H1 (cell line): Measurements from ENCODE around the gene CDK8. TPM values are rescaled to one million over a fixed set of nuclear protein-coding genes. Genes with fewer than 3 reads are reported as not detected.

Experiments used
- CTCF ChIA-PET: fragments of 300-600 bp; sonication (Branson Sonifier 250); formaldehyde crosslinking; loops from one replicate; lab custom pipeline; 2021; ENCODE audit not compliant: partially characterized antibody; lab: Charles Lee
- POLR2A ChIA-PET: fragments of 300-600 bp; sonication (Branson Sonifier 250); formaldehyde crosslinking; loops from one replicate; lab custom pipeline; 2021; ENCODE audit warnings: inconsistent platforms; ENCODE audit not compliant: partially characterized antibody; lab: Charles Lee
- DNase-seq, 2 experiments: peaks; one replicate each; pipeline versions ENCODE4 v3.0.0 to v3.0.0-alpha.2; 2010 to 2022; ENCODE audit warnings: low spot score in 2 of 2, low read depth in 1 of 2, mixed read lengths in 1 of 2
- FAIRE-seq: peaks from 2 replicates; lab custom pipeline; 2011; peaks lifted over from hg19 to GRCh38; lab: Jason Lieb, UNC
- H2AFZ ChIP-seq: 2 replicates; pipeline ENCODE4 v1.8.1; 2012; ENCODE audit warnings: low read length, inconsistent platforms
- H2AK5ac ChIP-seq: 2 replicates; pipeline ENCODE4 v1.6.1; 2013; ENCODE audit warnings: low read depth, low read length
- H2BK120ac ChIP-seq: replicated peaks from 2 replicates; pipeline ENCODE3; 2013; ENCODE audit warnings: low read depth, low read length, inconsistent platforms
- H2BK12ac ChIP-seq: 2 replicates; pipeline ENCODE4 v1.6.1; 2013; ENCODE audit warnings: low read depth, low read length
- H2BK15ac ChIP-seq: 2 replicates; pipeline ENCODE4 v1.6.1; 2013; ENCODE audit warnings: low read length
- H2BK20ac ChIP-seq: 2 replicates; pipeline ENCODE4 v1.6.1; 2013; ENCODE audit warnings: low read length
- H2BK5ac ChIP-seq: 2 replicates; pipeline ENCODE4 v1.6.1; 2013; ENCODE audit warnings: low read depth, low read length
- H3K14ac ChIP-seq: 2 replicates; pipeline ENCODE4 v1.6.1; 2013; ENCODE audit warnings: inconsistent platforms; ENCODE audit not compliant: insufficient read length
- H3K18ac ChIP-seq: 2 replicates; pipeline ENCODE4 v1.6.1; 2013; ENCODE audit warnings: low read length; ENCODE audit errors: extremely low read depth
- H3K23ac ChIP-seq: 2 replicates; pipeline ENCODE4 v1.6.1; 2013; ENCODE audit warnings: inconsistent platforms; ENCODE audit not compliant: insufficient read length
- H3K23me2 ChIP-seq: 2 replicates; pipeline ENCODE4 v1.6.1; 2013; ENCODE audit warnings: low read depth, low read length
- H3K27ac ChIP-seq: 2 replicates; pipeline ENCODE4 v1.6.1; 2011; ENCODE audit warnings: low read depth, low read length, inconsistent platforms
- H3K27me3 ChIP-seq, 4 experiments: replicated peaks in 1 of 4; 1 replicate in 1 of 4; 2 replicates in 3 of 4; pipeline versions ENCODE4 v1.6.1 to v1.8.1; 2011 to 2013; ENCODE audit warnings: low read length in 3 of 4, mild to moderate bottlenecking in 3 of 4, inconsistent platforms in 2 of 4, mixed read lengths in 2 of 4, moderate library complexity in 1 of 4; ENCODE audit not compliant: control insufficient read depth in 3 of 4, insufficient read depth in 3 of 4; ENCODE audit errors: extremely low read depth in 1 of 4
- H3K36me3 ChIP-seq, 4 experiments: 2 replicates each; pipeline versions ENCODE4 v1.6.1 to v1.8.1; 2011 to 2013; ENCODE audit warnings: mild to moderate bottlenecking in 4 of 4, low read length in 3 of 4, moderate library complexity in 2 of 4, control low read depth in 1 of 4, inconsistent platforms in 1 of 4; ENCODE audit not compliant: insufficient read depth in 4 of 4, control insufficient read depth in 2 of 4
- H3K4ac ChIP-seq: replicated peaks from 2 replicates; pipeline ENCODE3; 2013; ENCODE audit warnings: low read length, low read depth, mixed read lengths, inconsistent platforms; ENCODE audit not compliant: insufficient read length
- H3K4me1 ChIP-seq, 4 experiments: replicated peaks in 1 of 4; 1 replicate in 1 of 4; 2 replicates in 3 of 4; pipeline versions ENCODE4 v1.6.1 to v1.8.1; 2011 to 2013; ENCODE audit warnings: low read length in 3 of 4, inconsistent platforms in 2 of 4, mixed read lengths in 1 of 4; ENCODE audit not compliant: insufficient read depth in 4 of 4, control insufficient read depth in 3 of 4
- H3K4me2 ChIP-seq, 2 experiments: 2 replicates each; pipeline versions ENCODE4 v1.6.1 to v1.8.1; 2011 to 2013; ENCODE audit warnings: low read depth in 2 of 2, low read length in 2 of 2, control low read depth in 1 of 2, inconsistent platforms in 1 of 2, mild to moderate bottlenecking in 1 of 2; ENCODE audit not compliant: insufficient read depth in 1 of 2
- H3K4me3 ChIP-seq, 4 experiments: fragments of 200-600, 300-600 bp in 1 of 4; sonication (generic), shearing (Covaris generic), sonication (Bioruptor Twin) in 1 of 4; 2 replicates each; pipeline versions ENCODE4 v1.5.1 to v1.8.1; 2011 to 2016; ENCODE audit warnings: low read length in 4 of 4, low read depth in 3 of 4, control low read depth in 2 of 4, inconsistent platforms in 2 of 4, mild to moderate bottlenecking in 2 of 4, mixed read lengths in 1 of 4, moderate library complexity in 1 of 4; ENCODE audit not compliant: insufficient read depth in 2 of 4; ENCODE audit errors: extremely low read depth in 1 of 4
- H3K56ac ChIP-seq: replicated peaks from 2 replicates; pipeline ENCODE3; 2013; ENCODE audit warnings: low read depth, mild to moderate bottlenecking, mixed read lengths, low read length, inconsistent platforms; ENCODE audit not compliant: insufficient read length
- H3K79me1 ChIP-seq: 2 replicates; pipeline ENCODE4 v1.6.1; 2013; ENCODE audit warnings: low read depth, low read length, control low read depth
- H3K79me2 ChIP-seq, 2 experiments: 2 replicates each; pipeline versions ENCODE4 v1.6.1 to v1.8.1; 2012 to 2013; ENCODE audit warnings: low read length in 2 of 2, mild to moderate bottlenecking in 2 of 2, inconsistent platforms in 1 of 2; ENCODE audit not compliant: insufficient read depth in 2 of 2, control insufficient read depth in 1 of 2
- H3K9ac ChIP-seq, 4 experiments: replicated peaks in 1 of 4; 1 replicate in 1 of 4; 2 replicates in 3 of 4; pipeline versions ENCODE4 v1.6.1 to v1.8.1; 2011 to 2013; ENCODE audit warnings: low read depth in 3 of 4, low read length in 3 of 4, control low read depth in 2 of 4, mild to moderate bottlenecking in 2 of 4, moderate library complexity in 2 of 4, inconsistent platforms in 1 of 4; ENCODE audit errors: extremely low read depth in 1 of 4
- H3K9me3 ChIP-seq, 2 experiments: 2 replicates each; pipeline versions ENCODE4 v1.6.1 to v1.8.1; 2012 to 2013; ENCODE audit warnings: mild to moderate bottlenecking in 2 of 2, moderate library complexity in 2 of 2, control low read depth in 1 of 2, inconsistent platforms in 1 of 2, low read depth in 1 of 2, low read length in 1 of 2, mixed read lengths in 1 of 2; ENCODE audit not compliant: insufficient read depth in 2 of 2
- H4K20me1 ChIP-seq, 2 experiments: replicated peaks in 1 of 2; 2 replicates each; pipeline versions ENCODE3 to v1.8.1; 2011 to 2013; ENCODE audit warnings: inconsistent platforms in 2 of 2, low read length in 2 of 2, mild to moderate bottlenecking in 1 of 2; ENCODE audit not compliant: insufficient read depth in 2 of 2, control insufficient read depth in 1 of 2
- H4K5ac ChIP-seq: 2 replicates; pipeline ENCODE4 v1.6.1; 2013; ENCODE audit warnings: low read length, low read depth, mixed read lengths, inconsistent platforms; ENCODE audit not compliant: insufficient read length
- H4K8ac ChIP-seq: 2 replicates; pipeline ENCODE4 v1.8.0; 2013; ENCODE audit warnings: mild to moderate bottlenecking, moderate library complexity, low read length, inconsistent platforms; ENCODE audit not compliant: insufficient read depth; ENCODE audit errors: extremely low read depth
- H4K91ac ChIP-seq: replicated peaks from 2 replicates; pipeline ENCODE3; 2013; ENCODE audit warnings: low read length, mixed read lengths, inconsistent platforms; ENCODE audit not compliant: insufficient read length
- ASH2L ChIP-seq: fragments of 200-600, 300-600 bp; sonication (generic); IDR thresholded peaks from one replicate; pipeline ENCODE4 v1.7.1; 2017; ENCODE audit warnings: low read length
- CBX5 ChIP-seq: fragments of 300-800, 300-1000 bp; sonication (generic); IDR thresholded peaks from 2 replicates; pipeline ENCODE4 v1.7.1; 2016; ENCODE audit warnings: antibody characterized with exemption, low read length, low read depth
- EP300 ChIP-seq, 2 experiments: IDR thresholded peaks; 1 replicate in 1 of 2; 2 replicates in 1 of 2; pipeline ENCODE4 v1.6.1; 2011 to 2012; ENCODE audit warnings: low read depth in 2 of 2, low read length in 2 of 2, mild to moderate bottlenecking in 2 of 2, borderline replicate concordance in 1 of 2, inconsistent platforms in 1 of 2, moderate library complexity in 1 of 2
- GTF2F1 ChIP-seq: IDR thresholded peaks from 2 replicates; pipeline ENCODE4 v1.6.1; 2012; ENCODE audit warnings: low read depth, low read length, improper control_type of control experiment, borderline replicate concordance
- RAD21 ChIP-seq, 2 experiments: IDR thresholded peaks in 1 of 2; conservative IDR thresholded peaks in 1 of 2; 2 replicates each; pipeline ENCODE4 v1.6.1; 2011; ENCODE audit warnings: low read depth in 2 of 2, low read length in 2 of 2, improper control_type of control experiment in 1 of 2, inconsistent platforms in 1 of 2, mild to moderate bottlenecking in 1 of 2, moderate library complexity in 1 of 2
- RBBP5 ChIP-seq: IDR thresholded peaks from 2 replicates; pipeline ENCODE4 v1.7.1; 2012; ENCODE audit warnings: low read depth, mild to moderate bottlenecking, inconsistent platforms, low read length, moderate library complexity, borderline replicate concordance
- RFX5 ChIP-seq: IDR thresholded peaks from 2 replicates; pipeline ENCODE4 v1.6.1; 2011; ENCODE audit warnings: low read depth, low read length, improper control_type of control experiment, borderline replicate concordance
- TCF12 ChIP-seq: IDR thresholded peaks from 2 replicates; pipeline ENCODE4 v1.6.1; 2011; ENCODE audit warnings: low read depth, mild to moderate bottlenecking, low read length
- YY1 ChIP-seq: IDR thresholded peaks from 2 replicates; pipeline ENCODE4 v1.6.1; 2011; ENCODE audit warnings: low read depth, mild to moderate bottlenecking, low read length
- WGBS, 2 experiments: shearing (Covaris generic) in 1 of 2; methylation state at CpG; one replicate each; pipeline versions ENCODE4 v1.1.6 to v1.1.7; 2013 to 2015; ENCODE audit warnings: low lambda C conversion rate in 2 of 2, mixed read lengths in 2 of 2, inconsistent platforms in 1 of 2, low coverage in 1 of 2, missing lambda C conversion rate in 1 of 2; ENCODE audit not compliant: insufficient replicate concordance in 2 of 2, insufficient coverage in 1 of 2, insufficient read length in 1 of 2; ENCODE audit errors: extremely low coverage in 1 of 2, missing lambda C conversion rate in 1 of 2; 5-methylcytosine and 5-hydroxymethylcytosine counted together
- polyA plus RNA-seq, 7 experiments: library from polyadenylated mRNA; depleted of rRNA in 3 of 7; stranded (reverse) in 5 of 7; unstranded in 2 of 7; fragments of >200 nt in 5 of 7; fragments of 200-250 nt in 2 of 7; gene quantifications; 1 replicate in 5 of 7; 2 replicates in 1 of 7; 4 replicates in 1 of 7; pipeline versions ENCODE4 v1.2.1 to v1.2.3, GENCODE V29; 2011 to 2013; ENCODE audit warnings: missing spikeins in 2 of 7, mixed read lengths in 2 of 7
- total RNA-seq: library from RNA; stranded (reverse); fragmentation: NEBNext Ultra II Directional; extraction: Animal tissue kit (Norgen Biotek cat#: 25700); gene quantifications from 2 replicates; pipeline ENCODE4 v1.2.1, GENCODE V29; 2021
- TF ChIP-seq, protein P1 (sequence below): IDR thresholded peaks from 2 replicates; pipeline ENCODE4 v1.6.1; 2012; ENCODE audit warnings: inconsistent platforms
- TF ChIP-seq, protein P2 (sequence below): IDR thresholded peaks from 2 replicates; pipeline ENCODE4 v1.6.1; 2012; ENCODE audit warnings: low read length, inconsistent platforms

CDK8 gene
- total and polyA plus RNA-seq, 2 of the 8 experiments (the other 6 are each of a cell fraction or from before 2014, with no cell fraction given), result 22.1 to 25.6 TPM

GRCh38 chr13:26295812-26296211 is 41.9 kb downstream of the CDK8 start:
- no peak overlapping the region for H2BK5ac ChIP-seq
- no peaks in the 10 kb centered on the region for H3K23me2 ChIP-seq
- no peaks in the 10 kb centered on the region for H3K9me3 ChIP-seq
- 89% methylated on average over 6 of the region's 6 CpGs; no CpG with 5 or more reads in 1 of the 2 experiments for WGBS, 2 experiments
- peaks cover 5 to 96% of the 10 kb centered on the region in 2 experiments; a peak in 3 of 4 replicates for H3K79me2 ChIP-seq
- no peak for FAIRE-seq
- no peak overlapping the region for H4K8ac ChIP-seq
- no peak overlapping the region for H4K5ac ChIP-seq
- no peak overlapping the region for H3K23ac ChIP-seq
- H3K18ac ChIP-seq, result no peak overlapping the region
- TF ChIP-seq RAD21 (IDR thresholded peaks at IDR 0.05 in 1 of 2, conservative IDR thresholded peaks at IDR 0.05 in 1 of 2; ENCODE audit: low read depth in 2 of 2, low read length in 2 of 2) (no peak), RFX5 (no peak), EP300 (IDR thresholded peaks at IDR 0.05; ENCODE audit: borderline replicate concordance in 1 of 2, low read depth in 2 of 2, low read length in 2 of 2) (no peak), GTF2F1 (no peak), YY1 (no peak), TCF12 (no peak), ASH2L (no peak), CBX5 (no peak), RBBP5 (no peak)
- TF ChIP-seq, protein P1, sequence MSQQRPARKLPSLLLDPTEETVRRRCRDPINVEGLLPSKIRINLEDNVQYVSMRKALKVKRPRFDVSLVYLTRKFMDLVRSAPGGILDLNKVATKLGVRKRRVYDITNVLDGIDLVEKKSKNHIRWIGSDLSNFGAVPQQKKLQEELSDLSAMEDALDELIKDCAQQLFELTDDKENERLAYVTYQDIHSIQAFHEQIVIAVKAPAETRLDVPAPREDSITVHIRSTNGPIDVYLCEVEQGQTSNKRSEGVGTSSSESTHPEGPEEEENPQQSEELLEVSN, result no peak
- TF ChIP-seq, protein P2, sequence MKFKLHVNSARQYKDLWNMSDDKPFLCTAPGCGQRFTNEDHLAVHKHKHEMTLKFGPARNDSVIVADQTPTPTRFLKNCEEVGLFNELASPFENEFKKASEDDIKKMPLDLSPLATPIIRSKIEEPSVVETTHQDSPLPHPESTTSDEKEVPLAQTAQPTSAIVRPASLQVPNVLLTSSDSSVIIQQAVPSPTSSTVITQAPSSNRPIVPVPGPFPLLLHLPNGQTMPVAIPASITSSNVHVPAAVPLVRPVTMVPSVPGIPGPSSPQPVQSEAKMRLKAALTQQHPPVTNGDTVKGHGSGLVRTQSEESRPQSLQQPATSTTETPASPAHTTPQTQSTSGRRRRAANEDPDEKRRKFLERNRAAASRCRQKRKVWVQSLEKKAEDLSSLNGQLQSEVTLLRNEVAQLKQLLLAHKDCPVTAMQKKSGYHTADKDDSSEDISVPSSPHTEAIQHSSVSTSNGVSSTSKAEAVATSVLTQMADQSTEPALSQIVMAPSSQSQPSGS, result no peak
- TF ChIP-seq, all 59 proteins: peak for 0
- ChIA-PET POLR2A (no interaction called here), CTCF (interaction anchor here (0.5 kb wide), 1 partner anchor 13 kb away, joined by 3 read pairs; no protein-coding TSS in a partner anchor)
- Histone ChIP-seq H3K27ac (no peak overlapping the region), H3K4ac (no peak overlapping the region), H4K20me1 (no peaks in the 10 kb centered on the region), H3K4me2 (no peak overlapping the region), H4K91ac (no peak overlapping the region), H3K4me1 (no peaks in the 10 kb centered on the region; a peak in 1 of 7 replicates), H3K9ac (no peak overlapping the region), H2BK120ac (no peak overlapping the region), H2BK12ac (no peak overlapping the region), H3K79me1 (no peaks in the 10 kb centered on the region), H3K14ac (no peak overlapping the region), H2AFZ (no peak overlapping the region), H3K4me3 (no peak overlapping the region), H2BK15ac (no peak overlapping the region), H2AK5ac (no peak overlapping the region), H3K36me3 (no peaks in the 10 kb centered on the region), H2BK20ac (no peak overlapping the region), H3K27me3 (no peaks in the 10 kb centered on the region), H3K56ac (no peak overlapping the region)
- DNase-seq, result no peak
